SK-N-MC (cell line): ENCODE results near the gene SIMC1.
"Not testable (repeated sequence)": the region's sequence is repeated elsewhere in the genome, so short reads cannot be mapped to it uniquely, and the experiment has no call there.

Source experiments
- EZH2 ChIP-seq: fragments of 200-600 bp; sonication (generic); IDR thresholded peaks from one replicate; pipeline ENCODE4 v1.6.1; 2017; ENCODE audit warnings: antibody characterized with exemption
- FOXP2 ChIP-seq: optimal IDR thresholded peaks from 2 replicates; pipeline ENCODE3; 2011; ENCODE audit warnings: mild to moderate bottlenecking, moderate library complexity; ENCODE audit not compliant: insufficient read depth; ENCODE audit errors: extremely low read length, control extremely low read depth
- POLR2AphosphoS5 ChIP-seq: IDR thresholded peaks from 2 replicates; pipeline ENCODE4 v1.6.1; 2012; ENCODE audit warnings: mild to moderate bottlenecking, low read depth, low read length, borderline replicate concordance

GRCh38 chr5:176253370-176254065 is 15.3 kb downstream of the SIMC1 start:
- not testable (repeated sequence) for TF ChIP-seq POLR2AphosphoS5, EZH2, FOXP2
